Measurements from ENCODE around the gene MEGF6.

Gene MEGF6

GRCh38 chr1:3649342-3650247 lies 38.3 kb upstream of the MEGF6 start, which contains the start of gene WRAP73:
WRAP73 (minus strand) TSS chr1:3650103; CDS start chr1:3649999, 104 bp downstream.
- Histone ChIP-seq H3K4me3 (peak within 1 kb of the TSS; percentile 59 to 99 (median 90)), H3K27ac (peak within 1 kb of the TSS in 20 of 21 experiments; percentile 16 to 87 (median 73))

- Histone ChIP-seq H3K27ac (no peak overlapping the region), H3K4me3 (no peak overlapping the region)
Measured at GRCh38 chr1:3646596-3646995, 35.3 kb upstream of the MEGF6 start.

- no peak overlapping the region for H3K27ac ChIP-seq
- no peak overlapping the region for H3K4me3 ChIP-seq
Measured at GRCh38 chr1:3645666-3646355, 34.5 kb upstream of the MEGF6 start.

- no peak overlapping the region for H3K27ac ChIP-seq
- no peak overlapping the region for H3K4me3 ChIP-seq
Measured at GRCh38 chr1:3645247-3645646, 33.9 kb upstream of the MEGF6 start.

GRCh38 chr1:3644273-3644672 lies 33.0 kb upstream of the MEGF6 start:
- no peak overlapping the region for H3K27ac ChIP-seq
- H3K4me3 ChIP-seq: no peak overlapping the region

GRCh38 chr1:3642919-3643675 lies 31.8 kb upstream of the MEGF6 start:
- Histone ChIP-seq H3K27ac (no peak overlapping the region), H3K4me3 (no peak overlapping the region)

- Histone ChIP-seq H3K4me3 (no peak overlapping the region), H3K27ac (no peak overlapping the region)
Measured at GRCh38 chr1:3641816-3642215, 30.5 kb upstream of the MEGF6 start.

GRCh38 chr1:3641046-3641760 lies 29.9 kb upstream of the MEGF6 start:
- Histone ChIP-seq H3K4me3 (no peak overlapping the region), H3K27ac (no peak overlapping the region)

- Histone ChIP-seq H3K4me3 (no peak overlapping the region), H3K27ac (no peak overlapping the region)
Measured at GRCh38 chr1:3640121-3640837, 29.0 kb upstream of the MEGF6 start.

- Histone ChIP-seq H3K4me3 (no peak overlapping the region), H3K27ac (no peak overlapping the region)
Measured at GRCh38 chr1:3639397-3639911, 28.1 kb upstream of the MEGF6 start.

- H3K4me3 ChIP-seq: no peak overlapping the region
- H3K27ac ChIP-seq: no peak overlapping the region
Measured at GRCh38 chr1:3638676-3639075, 27.4 kb upstream of the MEGF6 start.

GRCh38 chr1:3638027-3638426 lies 26.7 kb upstream of the MEGF6 start:
- H3K4me3 ChIP-seq: no peak overlapping the region

GRCh38 chr1:3636531-3636930 lies 25.2 kb upstream of the MEGF6 start:
- Histone ChIP-seq H3K4me3 (no peak overlapping the region), H3K27ac (no peak overlapping the region)

More at GRCh38 chr1:3638027-3638426, 26.7 kb upstream of the MEGF6 start:
- H3K27ac ChIP-seq: no peak overlapping the region

GRCh38 chr1:3636080-3636479 lies 24.8 kb upstream of the MEGF6 start:
- H3K27ac ChIP-seq: no peak overlapping the region
- H3K4me3 ChIP-seq: no peak overlapping the region

GRCh38 chr1:3634059-3634800 lies 22.9 kb upstream of the MEGF6 start:
- H3K4me3 ChIP-seq: no peak overlapping the region
- no peak overlapping the region for H3K27ac ChIP-seq

- Histone ChIP-seq H3K4me3 (no peak overlapping the region), H3K27ac (no peak overlapping the region)
Measured at GRCh38 chr1:3633344-3634058, 22.2 kb upstream of the MEGF6 start.

GRCh38 chr1:3632716-3633343 lies 21.5 kb upstream of the MEGF6 start:
- Histone ChIP-seq H3K4me3 (no peak overlapping the region), H3K27ac (no peak overlapping the region)
